Stomach (tissue), 9 donors: ENCODE data around the gene TREM1. TPM values are rescaled to one million over a fixed set of nuclear protein-coding genes. Genes with fewer than 3 reads are reported as not detected.
A peak's percentile ranks its signal among the peaks of the same experiment; 100 is the strongest.
"Not testable (repeated sequence)": the region's sequence is repeated elsewhere in the genome, so short reads cannot be mapped to it uniquely, and the experiment has no call there.

Experiments
- DNase-seq, 2 donors: peaks; one replicate each; pipeline versions ENCODE4 v3.0.0 to v3.0.0-alpha.2; 2013 to 2019
- H3K27ac ChIP-seq, 5 donors: fragments of 200-600 bp in 4 of 5; sonication (generic) in 4 of 5; one replicate each; pipeline ENCODE4 v1.5.1; 2013 to 2019; ENCODE audit warnings: mild to moderate bottlenecking in 1 of 5, moderate library complexity in 1 of 5
- H3K27me3 ChIP-seq, 3 donors: fragments of 200-600 bp; sonication (generic); one replicate each; pipeline ENCODE4 v1.5.1; 2017 to 2019; ENCODE audit warnings: mixed run types in 1 of 3
- H3K36me3 ChIP-seq, 4 donors: fragments of 200-600 bp; sonication (generic); 1 replicate in 3 of 4; 2 replicates in 1 of 4; pipeline ENCODE4 v1.5.1; 2016 to 2019
- H3K4me1 ChIP-seq, 4 donors: fragments of 200-600 bp; sonication (generic); one replicate each; pipeline ENCODE4 v1.5.1; 2016 to 2019
- H3K4me3 ChIP-seq, 4 donors: fragments of 200-600 bp; sonication (generic) in 3 of 4; one replicate each; pipeline ENCODE4 v1.5.1; 2016 to 2019; ENCODE audit warnings: mild to moderate bottlenecking in 1 of 4
- H3K9me3 ChIP-seq, 4 donors: fragments of 200-600 bp; sonication (generic); one replicate each; pipeline ENCODE4 v1.5.1; 2016 to 2019
- CTCF ChIP-seq, 7 experiments: fragments of 450-650 bp in 4 of 7; fragments of 200-600 bp in 3 of 7; sonication (generic) in 3 of 7; IDR thresholded peaks; one replicate each; pipeline ENCODE4 v1.5.1; 2016 to 2019; ENCODE audit warnings: antibody characterized with exemption in 7 of 7, control low read depth in 2 of 7, mild to moderate bottlenecking in 1 of 7
- EP300 ChIP-seq: sonication (generic); formaldehyde crosslinking; IDR thresholded peaks from one replicate; pipeline ENCODE4 v1.6.1; 2017; ENCODE audit warnings: antibody characterized with exemption
- POLR2A ChIP-seq, 4 donors: fragments of 450-650 bp; IDR thresholded peaks; one replicate each; pipeline ENCODE4 v1.6.1; 2016; ENCODE audit warnings: antibody characterized with exemption in 4 of 4, control low read depth in 2 of 4, mild to moderate bottlenecking in 1 of 4, moderate library complexity in 1 of 4
- POLR2AphosphoS5 ChIP-seq, 3 donors: sonication (generic); formaldehyde crosslinking; IDR thresholded peaks; one replicate each; pipeline ENCODE4 v1.6.1; 2016; ENCODE audit warnings: antibody characterized with exemption in 3 of 3
- WGBS, 5 donors: extraction: QIAGEN DNeasy Blood & Tissue Kit in 3 of 5; methylation state at CpG; one replicate each; pipeline versions ENCODE4 v1.1.5 to v1.1.7; 2013 to 2018; 5-methylcytosine and 5-hydroxymethylcytosine counted together
- intact Hi-C: fragments of 100-400 bp; cut with DNase I; formaldehyde crosslinking; loops from one replicate; pipeline ENCODE4 v1.15.1; 2023; ENCODE audit warnings: low total_unique reads
- polyA plus RNA-seq, 3 donors: library from polyadenylated mRNA; stranded (reverse); fragments of 200-250 nt; gene quantifications; one replicate each; pipeline ENCODE4 v1.2.3, GENCODE V29; 2013
- total RNA-seq, 5 donors: library from RNA; depleted of rRNA; stranded (reverse); fragments of >200 nt; gene quantifications; one replicate each; pipeline versions ENCODE4 v1.1.0 to v1.2.3, GENCODE V29; 2014 to 2016
- donor health status: healthy with polysubstance abuse.
- donor health status: Bipolar disorder and iron deficiency.
- donor health status: healthy.

TREM1 gene
- total and polyA plus RNA-seq, 8 donors = 0.10 to 7.7 (median 1.7) TPM; not detected in 5

GRCh38 chr6:41302638-41303037 lies 16.2 kb upstream of the TREM1 start:
- TF ChIP-seq POLR2AphosphoS5 (IDR thresholded peaks at IDR 0.05) (no peak), CTCF (IDR thresholded peaks at IDR 0.05) (no peak), EP300 (no peak), POLR2A (IDR thresholded peaks at IDR 0.05) (no peak)
- no peak for DNase-seq
- peaks cover 0 to 8% (median 4%) of the 10 kb centered on the region in 4 donors for H3K4me1 ChIP-seq
- H3K36me3 ChIP-seq = no peaks in the 10 kb centered on the region
- no peak overlapping the region for H3K27ac ChIP-seq
- H3K4me3 ChIP-seq = no peak overlapping the region
- intact Hi-C loops = no loop called here
- 62 to 79% (median 79%) methylated on average over 5 of the region's 5 CpGs for WGBS, 5 donors
- no peaks in the 10 kb centered on the region for H3K9me3 ChIP-seq
- no peaks in the 10 kb centered on the region for H3K27me3 ChIP-seq

DNA sequence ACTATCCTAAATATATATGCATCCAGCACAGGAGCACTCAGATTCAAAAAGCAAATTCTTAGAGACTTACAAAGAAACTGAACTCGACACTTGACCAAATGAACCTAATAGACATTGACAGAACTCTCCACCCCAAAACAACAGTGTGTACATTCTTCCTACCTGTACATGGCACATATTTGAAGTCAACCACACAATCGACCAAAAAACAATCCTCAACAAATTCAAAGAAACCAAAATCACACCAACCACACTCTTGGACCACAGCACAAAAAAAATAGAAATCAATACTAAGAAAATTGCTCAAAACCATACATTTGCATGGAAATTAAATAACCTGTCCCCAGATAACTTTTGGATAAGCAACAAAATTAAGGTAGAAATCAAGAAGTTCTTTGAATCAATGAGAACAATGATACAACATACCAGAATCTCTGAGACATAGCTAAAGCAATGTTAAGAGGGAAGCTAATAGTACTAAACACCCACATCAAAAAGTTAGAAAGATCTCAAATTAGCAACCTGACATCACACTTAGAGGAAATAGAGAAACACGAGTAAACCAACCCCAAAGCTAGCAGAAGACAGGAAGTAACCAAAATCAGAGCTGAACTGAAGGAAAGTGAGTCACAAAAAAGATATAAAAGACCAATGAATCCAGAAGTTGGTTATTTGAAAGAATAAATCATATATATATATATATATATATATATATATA lies 12.5 kb upstream of the TREM1 start:
- intact Hi-C loops = no loop called here
- peaks cover 0 to 9% (median 4%) of the 10 kb centered on the region in 4 donors for H3K9me3 ChIP-seq
- no peak overlapping the region for H3K27ac ChIP-seq
- WGBS, 5 donors = 48 to 66% (median 61%) methylated on average over 3 of the region's 3 CpGs
- peaks cover 0 to 13% (median 0%) of the 10 kb centered on the region in 3 donors for H3K27me3 ChIP-seq
- H3K36me3 ChIP-seq = no peaks in the 10 kb centered on the region
- H3K4me3 ChIP-seq = no peak overlapping the region
- no peaks in the 10 kb centered on the region for H3K4me1 ChIP-seq
- TF ChIP-seq CTCF (IDR thresholded peaks at IDR 0.05) (no peak), POLR2AphosphoS5 (IDR thresholded peaks at IDR 0.05) (no peak), POLR2A (IDR thresholded peaks at IDR 0.05) (no peak), EP300 (no peak)
- DNase-seq = peak in 1 of 2 donors; percentile 34

- H3K27ac ChIP-seq, H3K36me3 ChIP-seq, H3K4me1 ChIP-seq, H3K4me3 ChIP-seq, DNase-seq, H3K9me3 ChIP-seq, intact Hi-C loops: not testable (repeated sequence)
- whole genome bisulfite sequencing, 5 donors = 58 to 73% (median 65%) methylated on average over 5 of the region's 5 CpGs
- H3K27me3 ChIP-seq = peaks cover 0 to 13% (median 0%) of the 10 kb centered on the region in 3 donors
These were observed 10.8 kb upstream of the TREM1 start for GRCh38 chr6:41297248-41297647.

DNA sequence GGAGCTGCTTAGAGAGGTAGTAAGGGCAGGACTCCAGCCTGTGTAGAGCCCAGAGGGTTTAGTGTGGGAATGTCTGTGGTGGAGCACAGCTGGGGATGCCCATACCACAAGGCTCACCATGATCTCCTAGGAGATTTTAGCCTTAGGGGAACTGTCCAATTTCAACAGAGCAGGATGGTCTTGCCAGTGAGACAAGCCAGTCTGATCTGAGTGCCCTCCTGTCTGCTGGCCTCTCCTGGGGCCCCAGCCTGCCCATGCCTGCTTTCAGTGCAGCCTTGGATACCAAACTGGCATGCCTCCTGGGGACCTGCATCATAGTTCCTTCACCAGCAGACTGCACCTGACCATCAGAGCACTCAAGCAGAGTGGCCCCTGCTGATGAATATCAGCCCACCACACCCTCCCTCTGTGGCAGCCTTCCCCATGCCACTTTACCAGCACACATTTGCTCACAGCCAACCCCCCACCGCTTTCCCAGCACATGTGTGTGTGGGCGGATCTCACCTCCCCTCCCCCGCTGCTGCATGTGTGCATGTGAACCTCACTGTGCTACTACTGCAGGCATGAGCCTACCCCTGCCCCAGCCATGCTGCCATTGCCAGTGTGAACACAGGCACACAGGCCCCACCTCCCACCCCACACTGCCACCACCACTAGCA lies 7.9 kb upstream of the TREM1 start:
- no peak for DNase-seq
- 85 to 96% (median 88%) methylated on average over 3 of the region's 3 CpGs for WGBS, 5 donors
- Histone ChIP-seq H3K4me3 (no peak overlapping the region), H3K4me1 (no peaks in the 10 kb centered on the region), H3K27me3 (peaks cover 0 to 13% (median 0%) of the 10 kb centered on the region in 3 donors), H3K9me3 (peaks cover 0 to 9% (median 4%) of the 10 kb centered on the region in 4 donors), H3K36me3 (no peaks in the 10 kb centered on the region), H3K27ac (no peak overlapping the region)
- intact Hi-C loops = no loop called here
- no peak for TF ChIP-seq CTCF (IDR thresholded peaks at IDR 0.05)
- TF ChIP-seq POLR2A (IDR thresholded peaks at IDR 0.05) = no peak
- TF ChIP-seq POLR2AphosphoS5 (IDR thresholded peaks at IDR 0.05) = no peak
- TF ChIP-seq EP300 = no peak

DNA sequence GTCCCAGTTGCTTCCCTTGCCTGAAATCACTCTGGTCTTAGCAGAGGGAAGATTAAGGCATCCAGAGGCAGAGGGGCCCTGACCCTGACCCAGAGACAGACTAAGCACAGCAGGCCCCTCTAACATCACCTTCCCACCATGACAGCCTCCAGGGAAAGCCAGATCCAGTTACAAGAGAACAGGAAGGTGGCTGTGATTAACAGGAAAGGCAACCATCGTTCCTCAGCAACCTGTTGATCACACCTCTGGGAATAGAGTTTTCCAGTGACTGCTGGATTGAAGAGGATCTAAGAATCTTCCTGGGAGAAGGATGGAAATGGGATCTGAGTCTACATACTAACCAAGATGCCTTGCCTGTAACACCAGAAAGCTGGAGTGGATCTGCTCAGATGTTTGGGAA lies 5.2 kb upstream of the TREM1 start:
- intact Hi-C loops = no loop called here
- TF ChIP-seq POLR2A (IDR thresholded peaks at IDR 0.05) = no peak
- TF ChIP-seq CTCF (IDR thresholded peaks at IDR 0.05) = no peak
- TF ChIP-seq EP300 = no peak
- TF ChIP-seq POLR2AphosphoS5 (IDR thresholded peaks at IDR 0.05) = no peak
- H3K27ac ChIP-seq = no peak overlapping the region
- peaks cover 0 to under 1% (median 0%) of the 10 kb centered on the region in 4 donors for H3K9me3 ChIP-seq
- H3K36me3 ChIP-seq = no peaks in the 10 kb centered on the region
- 53 to 66% (median 58%) methylated on average over 1 of the region's 1 CpG for WGBS, 5 donors
- DNase-seq = no peak
- H3K4me1 ChIP-seq = no peaks in the 10 kb centered on the region
- peaks cover 0 to 13% (median 0%) of the 10 kb centered on the region in 3 donors for H3K27me3 ChIP-seq
- no peak overlapping the region for H3K4me3 ChIP-seq
